Hepatocyte (in vitro differentiated cells): ENCODE measurements around the gene HDAC1. TPM values are rescaled to one million over a fixed set of nuclear protein-coding genes. Genes with fewer than 3 reads are reported as not detected.
"Not testable (repeated sequence)": the region's sequence is repeated elsewhere in the genome, so short reads cannot be mapped to it uniquely, and the experiment has no call there.

Experiments
- DNase-seq: peaks from one replicate; pipeline ENCODE4 v3.0.0-alpha.2; 2016; ENCODE audit warnings: low spot score
- H2AFZ ChIP-seq: fragments of 200-600 bp; sonication (generic); 2 replicates; pipeline ENCODE4 v1.6.0; 2016; ENCODE audit warnings: antibody characterized with exemption, mild to moderate bottlenecking
- H3K27ac ChIP-seq: fragments of 200-600 bp; sonication (generic); 2 replicates; pipeline ENCODE4 v1.5.1; 2016; ENCODE audit warnings: mild to moderate bottlenecking
- H3K27me3 ChIP-seq: fragments of 200-600 bp; sonication (generic); 2 replicates; pipeline ENCODE4 v1.6.1; 2016
- H3K36me3 ChIP-seq: fragments of 200-600 bp; sonication (generic); replicated peaks from 2 replicates; pipeline ENCODE4 v1.5.1; 2016; ENCODE audit warnings: low read depth; ENCODE audit not compliant: insufficient read depth
- H3K4me1 ChIP-seq: fragments of 200-600 bp; sonication (generic); 2 replicates; pipeline ENCODE4 v1.5.1; 2016; ENCODE audit warnings: mild to moderate bottlenecking, moderate library complexity; ENCODE audit not compliant: insufficient read depth
- H3K4me2 ChIP-seq: fragments of 200-600 bp; sonication (generic); 2 replicates; pipeline ENCODE4 v1.6.0; 2016
- H3K4me3 ChIP-seq: fragments of 200-600 bp; sonication (generic); 2 replicates; pipeline ENCODE4 v1.5.1; 2016; ENCODE audit warnings: mild to moderate bottlenecking
- H3K79me2 ChIP-seq: fragments of 200-600 bp; sonication (generic); 2 replicates; pipeline ENCODE4 v1.6.0; 2017; ENCODE audit warnings: mild to moderate bottlenecking
- H3K9me2 ChIP-seq: fragments of 200-600 bp; sonication (generic); replicated peaks from 2 replicates; pipeline ENCODE4 v1.6.0; 2017; ENCODE audit warnings: mild to moderate bottlenecking; ENCODE audit not compliant: insufficient read depth
- H3K9me3 ChIP-seq: fragments of 200-600 bp; sonication (generic); 2 replicates; pipeline ENCODE4 v1.5.1; 2016; ENCODE audit warnings: low read depth, mild to moderate bottlenecking
- H4K20me1 ChIP-seq: fragments of 200-600 bp; sonication (generic); 2 replicates; pipeline ENCODE4 v1.6.0; 2016; ENCODE audit warnings: mild to moderate bottlenecking; ENCODE audit not compliant: insufficient read depth, poor library complexity, severe bottlenecking
- EZH2 ChIP-seq: fragments of 200-600 bp; sonication (generic); IDR thresholded peaks from 2 replicates; pipeline ENCODE4 v1.6.1; 2016; ENCODE audit warnings: antibody characterized with exemption, mild to moderate bottlenecking, borderline replicate concordance
- EZH2phosphoT487 ChIP-seq: fragments of 200-600 bp; sonication (generic); IDR thresholded peaks from one replicate; pipeline ENCODE4 v1.6.1; 2018; ENCODE audit warnings: antibody characterized with exemption, mild to moderate bottlenecking, low read depth, moderate library complexity; ENCODE audit not compliant: unreplicated experiment, severe bottlenecking
- WGBS: methylation state at CpG from one replicate; pipeline ENCODE4 v1.1.6; 2016; ENCODE audit warnings: low lambda C conversion rate; ENCODE audit errors: missing lambda C conversion rate; 5-methylcytosine and 5-hydroxymethylcytosine counted together
- polyA plus RNA-seq: library from polyadenylated mRNA; unstranded; fragments of >200 nt; fragmentation: Nextera tagmentation; extraction: Ambion mirVana; gene quantifications from 2 replicates; pipeline ENCODE4 v1.2.1, GENCODE V29; 2016
- total RNA-seq: library from RNA; depleted of rRNA; stranded (reverse); fragments of >200 nt; gene quantifications from 2 replicates; pipeline ENCODE4 v1.2.3, GENCODE V29; 2014
- TF ChIP-seq, protein P1 (sequence below): fragments of 200-600 bp; sonication (generic); IDR thresholded peaks from 2 replicates; pipeline ENCODE4 v1.5.1; 2016; ENCODE audit warnings: antibody characterized with exemption, mild to moderate bottlenecking; ENCODE audit not compliant: poor library complexity

Gene HDAC1
- total and polyA plus RNA-seq, 2 experiments from 2014 or later, result 94.6 to 117 TPM

DNA sequence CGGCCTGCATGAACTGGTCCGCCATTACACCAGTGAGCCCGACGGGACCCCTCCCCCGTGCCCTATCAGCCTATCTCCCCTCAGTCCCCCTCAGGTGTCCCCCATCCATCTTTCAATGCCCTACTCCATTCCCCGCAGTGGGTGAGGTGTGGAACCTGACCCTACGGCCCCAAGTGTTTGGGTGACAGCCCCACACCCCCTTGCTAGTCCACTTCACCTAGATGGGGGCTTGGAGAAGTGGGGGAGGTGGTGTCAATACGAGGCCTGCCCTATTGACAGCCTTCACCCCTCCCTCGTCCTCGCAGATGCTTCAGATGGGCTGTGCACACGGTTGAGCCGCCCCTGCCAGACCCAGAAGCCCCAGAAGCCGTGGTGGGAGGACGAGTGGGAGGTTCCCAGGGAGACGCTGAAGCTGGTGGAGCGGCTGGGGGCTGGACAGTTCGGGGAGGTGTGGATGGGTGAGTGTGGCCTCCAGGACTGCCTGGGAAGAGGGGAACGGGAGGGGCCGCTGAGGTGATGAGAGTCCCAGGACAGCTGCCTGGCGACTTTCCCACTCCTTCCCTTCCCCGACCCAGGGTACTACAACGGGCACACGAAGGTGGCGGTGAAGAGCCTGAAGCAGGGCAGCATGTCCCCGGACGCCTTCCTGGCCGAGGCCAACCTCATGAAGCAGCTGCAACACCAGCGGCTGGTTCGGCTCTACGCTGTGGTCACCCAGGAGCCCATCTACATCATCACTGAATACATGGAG, 15.7 kb upstream of the HDAC1 start:
- no peaks in the 10 kb centered on the region for H3K27me3 ChIP-seq
- H3K4me1 ChIP-seq, result peaks cover 8% of the 10 kb centered on the region
- no peak for DNase-seq
- no peaks in the 10 kb centered on the region for H4K20me1 ChIP-seq
- no peaks in the 10 kb centered on the region for H3K9me2 ChIP-seq
- 88% methylated on average over 26 of the region's 30 CpGs for WGBS
- no peaks in the 10 kb centered on the region for H3K9me3 ChIP-seq
- H3K4me2 ChIP-seq, result no peak overlapping the region
- TF ChIP-seq EZH2phosphoT487 (no peak), EZH2 (no peak)
- TF ChIP-seq, protein P1, sequence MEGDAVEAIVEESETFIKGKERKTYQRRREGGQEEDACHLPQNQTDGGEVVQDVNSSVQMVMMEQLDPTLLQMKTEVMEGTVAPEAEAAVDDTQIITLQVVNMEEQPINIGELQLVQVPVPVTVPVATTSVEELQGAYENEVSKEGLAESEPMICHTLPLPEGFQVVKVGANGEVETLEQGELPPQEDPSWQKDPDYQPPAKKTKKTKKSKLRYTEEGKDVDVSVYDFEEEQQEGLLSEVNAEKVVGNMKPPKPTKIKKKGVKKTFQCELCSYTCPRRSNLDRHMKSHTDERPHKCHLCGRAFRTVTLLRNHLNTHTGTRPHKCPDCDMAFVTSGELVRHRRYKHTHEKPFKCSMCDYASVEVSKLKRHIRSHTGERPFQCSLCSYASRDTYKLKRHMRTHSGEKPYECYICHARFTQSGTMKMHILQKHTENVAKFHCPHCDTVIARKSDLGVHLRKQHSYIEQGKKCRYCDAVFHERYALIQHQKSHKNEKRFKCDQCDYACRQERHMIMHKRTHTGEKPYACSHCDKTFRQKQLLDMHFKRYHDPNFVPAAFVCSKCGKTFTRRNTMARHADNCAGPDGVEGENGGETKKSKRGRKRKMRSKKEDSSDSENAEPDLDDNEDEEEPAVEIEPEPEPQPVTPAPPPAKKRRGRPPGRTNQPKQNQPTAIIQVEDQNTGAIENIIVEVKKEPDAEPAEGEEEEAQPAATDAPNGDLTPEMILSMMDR, result no peak
- no peaks in the 10 kb centered on the region for H3K36me3 ChIP-seq
- H3K79me2 ChIP-seq, result no peaks in the 10 kb centered on the region
- no peak overlapping the region for H3K27ac ChIP-seq
- no peak overlapping the region for H3K4me3 ChIP-seq
- H2AFZ ChIP-seq, result no peak overlapping the region

DNA sequence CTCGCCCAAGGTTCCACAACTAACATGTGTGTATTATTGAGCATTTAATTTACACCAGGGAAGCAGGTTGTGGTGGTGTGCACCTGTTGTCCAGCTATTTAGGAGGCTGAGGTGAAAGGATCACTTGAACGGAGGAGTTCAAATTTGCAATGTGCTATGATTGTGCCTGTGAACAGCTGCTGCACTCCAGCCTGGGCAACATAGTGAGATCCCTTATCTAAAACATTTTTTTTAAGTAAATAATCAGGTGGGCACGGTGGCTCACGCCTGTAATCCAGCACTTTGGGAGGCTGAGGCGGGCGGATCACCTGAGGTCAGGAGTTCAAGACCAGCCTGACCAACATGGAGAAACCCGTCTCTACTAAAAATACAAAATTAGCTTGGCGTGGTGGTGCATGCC, 7.1 kb upstream of the HDAC1 start:
- WGBS, result 89% methylated on average over 8 of the region's 8 CpGs
- not testable (repeated sequence) for H3K4me1 ChIP-seq, H4K20me1 ChIP-seq, H3K9me2 ChIP-seq, H3K4me2 ChIP-seq, H2AFZ ChIP-seq, H3K27me3 ChIP-seq, H3K9me3 ChIP-seq, H3K4me3 ChIP-seq, H3K36me3 ChIP-seq, H3K27ac ChIP-seq, DNase-seq, H3K79me2 ChIP-seq

DNA sequence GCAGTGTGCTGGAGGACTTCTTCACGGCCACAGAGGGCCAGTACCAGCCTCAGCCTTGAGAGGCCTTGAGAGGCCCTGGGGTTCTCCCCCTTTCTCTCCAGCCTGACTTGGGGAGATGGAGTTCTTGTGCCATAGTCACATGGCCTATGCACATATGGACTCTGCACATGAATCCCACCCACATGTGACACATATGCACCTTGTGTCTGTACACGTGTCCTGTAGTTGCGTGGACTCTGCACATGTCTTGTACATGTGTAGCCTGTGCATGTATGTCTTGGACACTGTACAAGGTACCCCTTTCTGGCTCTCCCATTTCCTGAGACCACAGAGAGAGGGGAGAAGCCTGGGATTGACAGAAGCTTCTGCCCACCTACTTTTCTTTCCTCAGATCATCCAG, 6.2 kb upstream of the HDAC1 start:
- no peak for DNase-seq
- no peak overlapping the region for H2AFZ ChIP-seq
- H4K20me1 ChIP-seq, result no peaks in the 10 kb centered on the region
- 94% methylated on average over 3 of the region's 3 CpGs for WGBS
- no peaks in the 10 kb centered on the region for H3K79me2 ChIP-seq
- H3K9me3 ChIP-seq, result no peaks in the 10 kb centered on the region
- TF ChIP-seq EZH2, result no peak
- TF ChIP-seq EZH2phosphoT487, result no peak
- TF ChIP-seq, protein P1, result no peak
- H3K9me2 ChIP-seq, result no peaks in the 10 kb centered on the region
- no peak overlapping the region for H3K4me2 ChIP-seq
- H3K4me1 ChIP-seq, result no peaks in the 10 kb centered on the region
- no peak overlapping the region for H3K4me3 ChIP-seq
- H3K36me3 ChIP-seq, result no peaks in the 10 kb centered on the region
- H3K27me3 ChIP-seq, result no peaks in the 10 kb centered on the region
- no peak overlapping the region for H3K27ac ChIP-seq

DNA sequence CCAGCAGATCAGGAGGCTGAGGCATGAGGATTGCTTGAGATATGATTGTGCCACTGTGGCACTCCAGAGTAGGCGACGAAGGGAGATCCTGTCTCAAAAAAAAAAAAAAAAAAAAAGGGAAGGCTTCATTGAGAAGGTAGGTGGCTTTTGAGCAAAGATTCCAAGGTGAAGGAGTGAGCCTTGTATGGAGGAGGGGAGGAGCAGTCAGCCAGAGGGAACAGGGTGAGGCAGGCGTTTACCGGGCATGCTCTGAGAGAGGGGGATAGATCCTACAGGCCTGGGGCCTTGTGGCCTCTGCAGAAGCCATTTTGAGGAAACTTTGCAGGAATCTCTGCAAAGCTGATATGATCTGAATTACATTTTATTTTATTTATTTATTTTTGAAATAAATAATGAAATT, 5.1 kb upstream of the HDAC1 start:
- H3K9me3 ChIP-seq, result no peaks in the 10 kb centered on the region
- no peaks in the 10 kb centered on the region for H3K27me3 ChIP-seq
- no peak for DNase-seq
- no peaks in the 10 kb centered on the region for H3K9me2 ChIP-seq
- WGBS, result 84% methylated on average over 4 of the region's 4 CpGs
- H3K36me3 ChIP-seq, result no peaks in the 10 kb centered on the region
- TF ChIP-seq, protein P1, result no peak
- no peak for TF ChIP-seq EZH2
- TF ChIP-seq EZH2phosphoT487, result no peak
- H3K79me2 ChIP-seq, result no peaks in the 10 kb centered on the region
- H4K20me1 ChIP-seq, result no peaks in the 10 kb centered on the region
- H2AFZ ChIP-seq, result no peak overlapping the region
- H3K27ac ChIP-seq, result no peak overlapping the region
- H3K4me2 ChIP-seq, result no peak overlapping the region
- H3K4me3 ChIP-seq, result no peak overlapping the region
- no peaks in the 10 kb centered on the region for H3K4me1 ChIP-seq
